Neutrophil (primary cell): ENCODE data around the gene PIGB.
"Not testable (repeated sequence)": the region's sequence is repeated elsewhere in the genome, so short reads cannot be mapped to it uniquely, and the experiment has no call there.

Source experiments
- H3K27ac ChIP-seq: fragments of 200-600 bp; sonication (generic); 2 replicates; pipeline ENCODE4 v1.5.1; 2016; ENCODE audit warnings: mild to moderate bottlenecking, moderate library complexity
- H3K27me3 ChIP-seq: fragments of 200-600 bp; sonication (generic); 2 replicates; pipeline ENCODE4 v1.6.0; 2016; ENCODE audit warnings: mild to moderate bottlenecking
- H3K36me3 ChIP-seq: fragments of 200-600 bp; sonication (generic); 2 replicates; pipeline ENCODE4 v1.5.1; 2017
- H3K4me1 ChIP-seq, 2 experiments: fragments of 200-600 bp in 1 of 2; sonication (generic) in 1 of 2; 1 replicate in 1 of 2; 2 replicates in 1 of 2; pipeline versions ENCODE4 v1.5.1 to v1.6.1; 2013 to 2016; ENCODE audit warnings: low read depth in 1 of 2, low read length in 1 of 2, mild to moderate bottlenecking in 1 of 2, moderate library complexity in 1 of 2; ENCODE audit not compliant: control insufficient read depth in 1 of 2, insufficient read depth in 1 of 2
- H3K4me3 ChIP-seq, 2 experiments: fragments of 200-600 bp in 1 of 2; sonication (generic) in 1 of 2; 1 replicate in 1 of 2; 2 replicates in 1 of 2; pipeline ENCODE4 v1.5.1; 2013 to 2016; ENCODE audit warnings: low read depth in 1 of 2, low read length in 1 of 2, mild to moderate bottlenecking in 1 of 2, moderate library complexity in 1 of 2
- H3K9me3 ChIP-seq: fragments of 200-600 bp; sonication (generic); 2 replicates; pipeline ENCODE4 v1.5.1; 2016
- TF ChIP-seq, protein P1 (sequence below): fragments of 200-600 bp; sonication (generic); IDR thresholded peaks from 2 replicates; pipeline ENCODE4 v1.5.1; 2016; ENCODE audit warnings: antibody characterized with exemption

PIGB gene

DNA sequence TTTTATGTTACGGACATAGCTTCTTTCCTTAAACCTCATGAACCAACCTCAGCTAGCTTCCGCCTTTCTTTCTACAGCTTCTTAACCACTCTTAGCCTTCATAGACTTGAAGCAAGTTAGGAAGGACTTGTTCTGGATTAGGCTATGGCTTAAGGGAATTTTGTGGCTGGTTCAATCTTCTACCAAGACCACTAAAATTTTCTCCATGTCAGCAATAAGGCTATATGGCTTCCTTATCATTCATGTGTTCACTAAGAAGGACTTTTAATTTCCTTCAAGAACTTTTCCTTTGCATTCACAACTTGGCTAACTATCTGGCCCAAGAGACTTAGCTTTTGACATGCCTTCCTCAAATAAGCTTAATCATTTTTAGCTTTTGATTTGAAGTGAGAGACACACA, 64.7 kb downstream of the PIGB start:
- no peaks in the 10 kb centered on the region for H3K27me3 ChIP-seq

DNA sequence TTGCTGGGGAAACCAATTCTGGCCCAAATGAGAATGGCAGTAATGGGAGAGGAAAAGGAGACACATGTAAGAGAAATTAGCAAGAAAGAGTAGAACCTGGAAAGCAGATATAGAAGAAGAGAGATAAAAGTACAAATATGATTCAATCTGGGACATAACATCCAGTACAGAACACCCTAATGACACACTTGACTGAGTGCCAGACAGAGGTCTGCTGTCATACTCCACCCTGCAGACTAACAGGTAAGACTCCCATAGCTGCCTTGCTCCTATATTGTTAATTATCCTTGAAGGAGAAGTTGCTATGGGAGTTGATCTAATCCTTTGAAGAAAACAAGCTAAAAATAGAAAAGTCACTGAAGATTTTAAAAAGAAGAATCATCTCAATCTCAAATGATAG, 68.0 kb downstream of the PIGB start:
- H3K4me3 ChIP-seq: no peak overlapping the region
- no peaks in the 10 kb centered on the region for H3K9me3 ChIP-seq
- TF ChIP-seq, protein P1, sequence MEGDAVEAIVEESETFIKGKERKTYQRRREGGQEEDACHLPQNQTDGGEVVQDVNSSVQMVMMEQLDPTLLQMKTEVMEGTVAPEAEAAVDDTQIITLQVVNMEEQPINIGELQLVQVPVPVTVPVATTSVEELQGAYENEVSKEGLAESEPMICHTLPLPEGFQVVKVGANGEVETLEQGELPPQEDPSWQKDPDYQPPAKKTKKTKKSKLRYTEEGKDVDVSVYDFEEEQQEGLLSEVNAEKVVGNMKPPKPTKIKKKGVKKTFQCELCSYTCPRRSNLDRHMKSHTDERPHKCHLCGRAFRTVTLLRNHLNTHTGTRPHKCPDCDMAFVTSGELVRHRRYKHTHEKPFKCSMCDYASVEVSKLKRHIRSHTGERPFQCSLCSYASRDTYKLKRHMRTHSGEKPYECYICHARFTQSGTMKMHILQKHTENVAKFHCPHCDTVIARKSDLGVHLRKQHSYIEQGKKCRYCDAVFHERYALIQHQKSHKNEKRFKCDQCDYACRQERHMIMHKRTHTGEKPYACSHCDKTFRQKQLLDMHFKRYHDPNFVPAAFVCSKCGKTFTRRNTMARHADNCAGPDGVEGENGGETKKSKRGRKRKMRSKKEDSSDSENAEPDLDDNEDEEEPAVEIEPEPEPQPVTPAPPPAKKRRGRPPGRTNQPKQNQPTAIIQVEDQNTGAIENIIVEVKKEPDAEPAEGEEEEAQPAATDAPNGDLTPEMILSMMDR: no peak
- H3K36me3 ChIP-seq: peaks cover 78% of the 10 kb centered on the region
- H3K4me1 ChIP-seq: peaks cover 13 to 18% of the 10 kb centered on the region in 2 experiments
- H3K27me3 ChIP-seq: no peaks in the 10 kb centered on the region
- peak overlapping the region; percentile 53 for H3K27ac ChIP-seq

More for the DNA sequence above, 64.7 kb downstream of the PIGB start:
- Histone ChIP-seq H3K27ac (peak overlapping the region; percentile 64), H3K9me3 (no peaks in the 10 kb centered on the region), H3K4me1 (no peaks in the 10 kb centered on the region), H3K36me3 (peaks cover 99% of the 10 kb centered on the region), H3K4me3 (no peak overlapping the region)
- TF ChIP-seq, protein P1: no peak

DNA sequence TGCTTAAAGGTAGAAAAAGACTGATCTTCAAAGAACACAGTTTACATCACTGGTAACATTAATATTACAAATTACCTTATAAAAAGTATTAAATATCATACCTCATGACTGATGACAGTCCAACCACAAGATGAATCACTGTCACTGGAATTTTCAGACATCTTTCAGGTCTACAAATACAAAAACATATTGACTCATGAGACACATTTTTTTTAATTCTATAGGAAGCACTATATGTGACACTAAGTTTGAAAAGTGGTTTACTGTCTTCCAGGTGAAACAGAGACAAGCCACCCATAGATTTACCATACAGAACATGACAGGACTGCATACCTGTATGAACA, 70.2 kb downstream of the PIGB start:
- Histone ChIP-seq H3K4me3 (no peak overlapping the region), H3K4me1 (peaks cover 34 to 40% of the 10 kb centered on the region in 2 experiments), H3K27me3 (no peaks in the 10 kb centered on the region), H3K9me3 (no peaks in the 10 kb centered on the region), H3K27ac (peak overlapping the region; percentile 56), H3K36me3 (peaks cover 56% of the 10 kb centered on the region)
- TF ChIP-seq, protein P1: no peak

DNA sequence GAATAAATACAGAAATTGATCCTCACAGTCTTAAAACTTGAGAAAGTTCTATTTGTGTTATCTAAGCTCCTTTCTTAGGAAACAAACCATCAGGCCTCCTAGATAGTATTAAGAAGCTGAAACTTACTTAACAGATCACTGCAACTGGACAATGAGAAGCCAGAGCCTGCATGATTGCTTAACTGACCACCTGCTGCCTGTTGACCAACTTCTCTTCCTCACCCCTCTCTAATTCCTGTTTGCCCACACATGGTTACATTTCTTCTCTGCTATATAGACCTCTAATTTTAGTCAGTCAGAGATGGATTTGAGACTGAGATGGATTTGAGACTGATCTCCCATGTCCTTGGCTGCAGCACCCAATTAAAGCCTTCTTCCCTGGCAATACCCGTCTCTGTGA, 75.7 kb downstream of the PIGB start:
- H3K27me3 ChIP-seq: no peaks in the 10 kb centered on the region
- peaks cover 4% of the 10 kb centered on the region for H3K36me3 ChIP-seq
- H3K4me3 ChIP-seq: peak overlapping the region; percentile 48 to 57
- H3K27ac ChIP-seq: peak overlapping the region; percentile 88
- H3K9me3 ChIP-seq: no peaks in the 10 kb centered on the region
- peaks cover 88 to 95% of the 10 kb centered on the region in 2 experiments for H3K4me1 ChIP-seq
- TF ChIP-seq, protein P1: no peak

DNA sequence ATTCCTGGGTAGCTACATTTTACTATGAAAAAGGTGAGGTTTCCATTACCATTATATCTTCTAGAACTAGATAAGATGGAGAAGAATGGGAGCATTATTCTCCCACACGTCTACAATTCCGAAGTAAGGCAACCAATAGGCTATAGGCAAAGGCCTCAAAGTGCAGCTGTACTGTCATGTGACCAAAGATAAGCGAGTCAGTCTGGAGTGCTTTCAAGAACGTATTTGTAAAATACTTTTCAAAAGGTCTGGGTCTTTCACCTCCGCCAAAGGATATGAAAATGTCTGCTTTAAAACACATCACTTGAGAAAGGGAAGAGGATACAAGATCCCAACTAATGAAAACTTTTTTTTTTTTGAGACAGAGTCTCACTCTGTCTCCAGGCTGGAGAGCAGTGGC, 79.2 kb downstream of the PIGB start:
- TF ChIP-seq, protein P1: no peak
- H3K27ac ChIP-seq: peak overlapping the region; percentile 88
- H3K36me3 ChIP-seq: no peaks in the 10 kb centered on the region
- no peaks in the 10 kb centered on the region for H3K9me3 ChIP-seq
- H3K4me3 ChIP-seq: peak overlapping the region in 1 of 2 experiments; percentile 0
- H3K27me3 ChIP-seq: no peaks in the 10 kb centered on the region
- peaks cover 99 to 100% of the 10 kb centered on the region in 2 experiments for H3K4me1 ChIP-seq

DNA sequence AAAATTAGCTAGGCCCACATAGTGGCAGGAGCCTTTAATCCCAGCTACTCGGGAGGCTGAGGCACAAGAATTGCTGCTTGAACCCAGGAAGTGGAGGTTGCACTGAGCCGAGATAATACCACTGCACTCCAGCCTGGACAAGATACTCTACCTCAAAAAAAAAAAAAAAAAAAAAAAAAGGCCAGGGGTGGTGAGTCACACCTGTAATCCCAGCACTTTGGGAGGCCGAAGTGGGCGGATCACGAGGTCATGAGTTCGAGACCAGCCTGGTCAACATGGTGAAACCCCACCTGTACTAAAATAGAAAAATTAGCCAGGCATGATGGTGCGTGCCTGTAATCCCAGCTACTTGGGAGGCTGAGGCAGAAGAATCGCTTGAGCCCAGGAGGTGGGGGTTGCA, 81.0 kb downstream of the PIGB start:
- peaks cover 98 to 100% of the 10 kb centered on the region in 2 experiments for H3K4me1 ChIP-seq
- not testable (repeated sequence) for H3K27me3 ChIP-seq, H3K4me3 ChIP-seq, H3K9me3 ChIP-seq, H3K36me3 ChIP-seq
- H3K27ac ChIP-seq: peak overlapping the region; percentile 93
